Measurements from ENCODE around the gene TRIP11. TPM values are rescaled to one million over a fixed set of nuclear protein-coding genes. Genes with fewer than 3 reads are reported as not detected.
"Not testable (repeated sequence)": the region's sequence is repeated elsewhere in the genome, so short reads cannot be mapped to it uniquely, and the experiment has no call there.

TRIP11 gene
- total RNA-seq, 4 donors from 2014 or later, result 18.6 to 33.7 (median 26.9) TPM

GRCh38 chr14:92041766-92042165, 1.9 kb upstream of the TRIP11 start:
- H3K27me3 ChIP-seq; intact Hi-C loops (cut with DNase I); H3K27ac ChIP-seq; DNase-seq; H3K4me3 ChIP-seq; H3K9me3 ChIP-seq: not testable (repeated sequence)
- 70 to 83% methylated on average over 2 of the region's 2 CpGs for WGBS, 2 donors
- Histone ChIP-seq H3K4me1 (peaks cover 0 to 33% (median 18%) of the 10 kb centered on the region in 3 donors), H3K36me3 (peaks cover 0 to 38% (median 0%) of the 10 kb centered on the region in 3 donors)

- TF ChIP-seq CTCF (IDR thresholded peaks at IDR 0.05) (no peak), POLR2A (IDR thresholded peaks at IDR 0.05) (no peak)
- intact Hi-C loops (cut with DNase I), result no loop called here
- Histone ChIP-seq H3K9me3 (peaks cover 0 to 6% (median 0%) of the 10 kb centered on the region in 3 donors), H3K4me1 (peaks cover 0 to 39% (median 18%) of the 10 kb centered on the region in 3 donors), H3K27me3 (no peaks in the 10 kb centered on the region), H3K36me3 (peaks cover 0 to 32% (median 0%) of the 10 kb centered on the region in 3 donors), H3K4me3 (peak overlapping the region in 3 of 4 donors; percentile 92 to 95 (median 94)), H3K27ac (peak overlapping the region in 3 of 4 donors; percentile 94 to 99 (median 96))
- no peak for DNase-seq
- WGBS, 2 donors, result 71 to 91% methylated on average over 1 to 9 of the region's 10 CpGs
Measured at GRCh38 chr14:92041203-92041602, 1.3 kb upstream of the TRIP11 start.

GRCh38 chr14:92040431-92041051, 682 bp upstream of the TRIP11 start:
- TF ChIP-seq POLR2A (IDR thresholded peaks at IDR 0.05) (peak in 1 of 4 donors; percentile 12), CTCF (IDR thresholded peaks at IDR 0.05) (no peak)
- intact Hi-C loops (cut with DNase I), result no loop called here
- H3K27ac ChIP-seq, result peak overlapping the region; percentile 94 to 99 (median 97)
- peaks cover 0 to 46% (median 18%) of the 10 kb centered on the region in 3 donors for H3K4me1 ChIP-seq
- no peaks in the 10 kb centered on the region for H3K9me3 ChIP-seq
- no peaks in the 10 kb centered on the region for H3K27me3 ChIP-seq
- 0% methylated on average over 13 of the region's 13 CpGs for WGBS, 2 donors
- peaks cover 0 to 25% (median 0%) of the 10 kb centered on the region in 3 donors for H3K36me3 ChIP-seq
- DNase-seq, result no peak
- peak overlapping the region; percentile 84 to 95 (median 93) for H3K4me3 ChIP-seq

- no peak for DNase-seq
- peak overlapping the region; percentile 84 to 95 (median 93) for H3K4me3 ChIP-seq
- peak overlapping the region; percentile 94 to 99 (median 97) for H3K27ac ChIP-seq
- peaks cover 0 to 47% (median 18%) of the 10 kb centered on the region in 3 donors for H3K4me1 ChIP-seq
- H3K36me3 ChIP-seq, result peaks cover 0 to 13% (median 0%) of the 10 kb centered on the region in 3 donors
- intact Hi-C loops (cut with DNase I), result no loop called here
- H3K27me3 ChIP-seq, result no peaks in the 10 kb centered on the region
- TF ChIP-seq CTCF (IDR thresholded peaks at IDR 0.05) (no peak), POLR2A (IDR thresholded peaks at IDR 0.05) (no peak)
- no peaks in the 10 kb centered on the region for H3K9me3 ChIP-seq
- 0 to 3% methylated on average over 10 to 15 of the region's 22 CpGs for WGBS, 2 donors
Measured at GRCh38 chr14:92039063-92039718, 668 bp downstream of the TRIP11 start.

- H3K4me3 ChIP-seq, result peak overlapping the region in 3 of 4 donors; percentile 84 to 94 (median 92)
- H3K27ac ChIP-seq, result peak overlapping the region in 1 of 4 donors; percentile 99
- H3K9me3 ChIP-seq, result no peaks in the 10 kb centered on the region
- H3K27me3 ChIP-seq, result no peaks in the 10 kb centered on the region
- TF ChIP-seq POLR2A (IDR thresholded peaks at IDR 0.05) (no peak), CTCF (IDR thresholded peaks at IDR 0.05) (no peak)
- H3K4me1 ChIP-seq, result peaks cover 0 to 47% (median 18%) of the 10 kb centered on the region in 3 donors
- WGBS, 2 donors, result 45 to 46% methylated on average over 3 of the region's 3 CpGs
- intact Hi-C loops (cut with DNase I), result no loop called here
- peaks cover 0 to 16% (median 0%) of the 10 kb centered on the region in 3 donors for H3K36me3 ChIP-seq
- DNase-seq, result no peak
Measured at GRCh38 chr14:92037989-92038388, 1.9 kb downstream of the TRIP11 start.

Measured in esophagus squamous epithelium (tissue), 5 donors.